ENCODE data around the gene ZBED4.

GRCh38 chr22:49863931-49864330 is 10.3 kb downstream of the ZBED4 start:
- no peak for TF ChIP-seq CTCF (IDR thresholded peaks at IDR 0.05)
- no peak for TF ChIP-seq JUN (CRISPR knock-in tag; IDR thresholded peaks at IDR 0.05)
